GM18951 (cell line): Measurements from ENCODE around the gene ARHGAP29.

ENCODE experiments used
- POLR2A ChIP-seq: IDR thresholded peaks from 4 replicates; pipeline ENCODE4 v1.6.1; 2011; ENCODE audit warnings: mild to moderate bottlenecking; ENCODE audit not compliant: insufficient read length, insufficient read depth; ENCODE audit errors: extremely low read depth
- in situ Hi-C: fragments of 300-500 bp; cut with MboI; formaldehyde crosslinking; loops from one replicate; pipeline ENCODE4 v1.12.0; 2022; ENCODE audit warnings: low sequenced_read_pairs, mixed read lengths, inconsistent platforms; ENCODE audit not compliant: unreplicated experiment

Gene ARHGAP29

DNA sequence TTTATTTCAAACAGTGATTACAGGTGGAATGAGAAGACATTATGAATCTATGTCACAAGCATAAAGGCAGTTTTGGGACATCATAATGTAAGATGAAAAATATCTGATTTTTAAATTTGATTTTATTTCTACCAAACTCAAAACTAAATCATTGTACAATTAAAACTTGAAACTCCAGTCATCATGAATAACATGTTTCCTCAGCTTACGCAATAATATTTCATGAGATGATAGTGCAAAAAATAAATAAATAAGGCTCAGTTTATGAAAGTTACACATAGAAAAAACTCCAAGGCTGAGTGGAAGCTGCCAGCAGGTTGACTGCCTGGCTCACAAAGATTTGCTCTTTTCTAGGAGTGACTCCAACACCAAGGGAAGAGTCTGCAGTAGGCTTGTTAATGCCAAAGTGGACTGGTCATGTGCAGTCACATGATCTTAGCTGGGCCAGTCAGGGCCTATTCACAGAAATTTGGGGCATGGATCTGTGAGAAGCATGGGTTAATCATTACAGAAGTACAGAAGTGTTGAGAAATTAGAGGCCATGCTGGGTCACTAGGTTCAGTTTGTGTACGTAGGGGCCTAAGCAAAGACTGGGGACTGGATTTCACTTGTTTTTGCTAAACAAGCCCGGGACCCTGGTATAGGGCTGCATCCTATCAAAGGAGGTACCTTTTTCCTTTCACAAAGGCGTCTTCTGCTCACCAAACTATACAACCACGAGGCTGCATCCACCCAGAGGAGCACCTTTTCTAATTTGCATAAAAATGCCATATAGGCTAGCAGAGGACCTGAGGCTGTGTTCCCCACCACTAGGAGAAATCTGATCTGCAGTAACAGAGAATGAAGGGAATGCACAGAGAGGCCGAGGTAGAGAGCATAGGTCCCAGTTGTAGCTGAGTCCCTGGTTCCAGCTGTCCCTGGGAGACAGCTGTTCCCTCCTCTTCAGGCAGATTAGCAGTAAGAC is 111.6 kb downstream of the ARHGAP29 start:
- in situ Hi-C loops = no loop called here
- no peak for TF ChIP-seq POLR2A

DNA sequence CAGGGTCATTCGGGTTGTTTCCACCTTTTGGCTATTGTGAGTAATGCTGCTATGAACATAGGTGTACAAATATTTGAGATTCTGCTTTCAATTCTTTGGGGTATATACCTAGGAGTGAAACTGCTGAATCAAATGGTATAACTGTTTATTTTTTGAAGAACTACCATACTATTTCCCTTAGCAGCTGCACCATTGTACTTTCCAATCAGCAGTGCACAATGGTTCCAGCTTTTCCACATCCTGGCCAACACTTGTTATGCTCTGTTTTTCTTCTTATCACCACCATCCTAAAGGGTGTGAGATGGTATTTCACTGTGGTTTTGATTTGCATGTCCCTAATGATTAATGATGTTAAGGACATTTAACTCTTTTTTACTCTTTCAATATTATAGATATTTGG is 112.8 kb downstream of the ARHGAP29 start:
- no peak for TF ChIP-seq POLR2A
- in situ Hi-C loops = no loop called here

DNA sequence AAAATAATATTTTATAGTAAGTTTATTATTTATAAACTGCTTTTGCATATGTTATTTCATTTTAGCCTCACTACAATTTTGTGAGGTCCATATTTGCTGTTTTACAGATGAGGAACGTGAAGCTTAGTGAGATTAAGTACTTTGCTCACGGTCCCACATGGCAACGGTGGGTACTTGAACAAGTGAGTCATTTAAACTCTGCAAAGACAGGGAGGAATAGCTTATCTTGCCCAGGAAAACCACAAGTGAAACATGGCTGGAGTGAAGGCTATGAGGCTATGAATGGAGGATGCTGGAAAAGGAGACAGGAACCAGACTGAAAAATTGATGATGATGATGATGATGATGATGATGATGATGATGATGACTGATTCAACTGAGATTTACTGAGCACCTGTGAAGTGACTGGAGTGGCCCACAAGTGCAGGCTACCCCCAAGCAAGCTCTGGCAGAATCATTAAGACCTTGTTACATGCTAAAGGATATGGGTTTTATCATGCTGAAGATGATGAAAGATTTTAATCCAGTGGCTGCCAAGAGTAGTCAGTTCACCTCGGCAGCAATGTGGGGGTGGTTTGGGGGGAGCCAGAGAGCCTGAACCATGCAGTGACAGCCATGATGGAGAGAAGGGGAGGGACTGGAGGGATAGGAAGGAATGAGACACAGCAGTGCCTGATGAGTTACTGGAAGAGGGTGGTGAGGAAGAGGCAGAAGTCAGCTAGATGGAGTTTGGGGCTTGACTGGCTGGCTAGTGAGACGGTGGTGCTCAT is 115.0 kb downstream of the ARHGAP29 start:
- in situ Hi-C loops = no loop called here
- TF ChIP-seq POLR2A = no peak
